SHP77 treated with DMSO at 0.1 percent for 48 hours (cell line): Measurements from ENCODE around the gene LAS1L.
"Not testable (repeated sequence)": the region's sequence is repeated elsewhere in the genome, so short reads cannot be mapped to it uniquely, and the experiment has no call there.

Experiments
- DNase-seq: peaks from one replicate; lab custom pipeline; 2025; lab: John Stamatoyannopoulos, UW

The LAS1L gene

GRCh38 chrX:65517923-65518322, 16.7 kb downstream of the LAS1L start:
- no peak for DNase-seq

DNA sequence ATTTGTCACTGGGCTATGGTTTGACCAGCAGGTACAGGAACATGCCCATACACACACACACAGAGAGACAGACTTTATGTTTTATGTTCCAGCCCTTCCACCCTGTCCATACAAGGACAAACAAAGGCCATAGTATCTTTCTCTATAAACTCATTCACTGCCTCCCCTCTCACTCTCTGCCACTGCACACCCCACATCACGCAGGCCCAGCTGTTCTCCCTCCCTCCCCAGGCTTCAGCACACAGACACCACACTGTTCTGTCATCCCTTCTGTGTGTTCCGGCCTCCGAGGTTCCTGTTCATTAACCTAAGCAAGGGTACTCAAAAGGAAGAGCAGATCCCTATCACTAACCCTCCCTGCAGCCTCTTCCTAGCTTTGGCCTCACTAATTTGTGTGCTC, 17.8 kb downstream of the LAS1L start:
- DNase-seq, result no peak

DNA sequence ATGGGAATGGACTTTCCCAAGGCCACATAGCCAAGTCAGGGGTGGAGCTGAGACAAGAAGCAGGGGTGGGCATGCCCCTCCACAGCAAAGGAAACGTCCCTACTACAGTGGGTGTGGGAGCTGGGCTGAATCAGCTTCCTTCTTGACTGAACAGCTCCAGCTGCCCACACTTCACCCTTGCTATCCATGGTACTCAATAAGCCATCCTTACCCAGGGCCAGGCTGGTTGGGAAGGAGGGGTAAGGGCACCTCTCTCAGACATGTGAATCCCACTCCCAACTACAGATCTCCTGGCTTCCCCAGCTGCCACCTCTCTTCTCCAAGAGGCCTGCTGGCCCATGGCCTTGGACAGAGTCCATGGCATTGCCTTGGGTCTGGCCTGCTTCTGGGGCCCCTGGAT, 21.0 kb downstream of the LAS1L start:
- DNase-seq, result no peak

DNA sequence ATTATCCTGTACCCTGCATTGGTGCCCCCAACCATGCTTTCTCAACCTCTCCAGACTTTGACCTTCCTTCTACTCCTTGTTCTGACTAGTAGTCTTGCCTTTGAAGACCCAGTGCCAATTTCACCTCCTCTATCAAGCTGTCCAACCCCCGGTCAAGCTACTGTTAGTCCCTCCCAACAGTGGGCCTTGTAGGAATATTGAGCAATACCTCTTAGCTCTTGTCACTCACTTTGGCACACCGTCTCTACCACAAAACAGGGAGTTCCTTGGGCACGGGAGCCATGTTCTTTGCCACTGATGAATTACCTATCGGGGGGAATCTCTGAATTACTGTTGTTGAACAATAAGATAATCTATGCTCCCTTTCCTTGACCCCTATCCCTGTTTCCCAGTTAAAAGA, 25.2 kb downstream of the LAS1L start:
- no peak for DNase-seq

- no peak for DNase-seq
Observed at GRCh38 chrX:65508851-65509250, 25.7 kb downstream of the LAS1L start.

DNA sequence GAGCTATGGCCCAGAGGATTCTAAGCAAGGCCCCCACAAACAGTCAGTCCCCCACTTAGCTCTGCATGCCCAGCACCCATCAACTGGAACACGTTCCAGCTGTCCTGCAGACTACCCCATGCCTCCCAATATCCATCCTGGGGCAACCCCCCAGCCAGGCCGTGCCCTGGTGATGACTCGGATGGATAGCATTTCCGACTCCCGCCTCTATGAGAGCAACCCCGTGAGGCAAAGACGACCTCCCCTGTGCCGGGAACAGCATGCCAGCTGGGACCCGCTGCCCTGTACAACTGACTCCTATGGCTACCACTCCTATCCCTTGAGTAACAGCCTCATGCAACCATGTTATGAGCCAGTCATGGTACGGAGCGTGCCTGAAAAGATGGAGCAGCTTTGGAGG, 32.0 kb downstream of the LAS1L start:
- DNase-seq, result no peak

DNA sequence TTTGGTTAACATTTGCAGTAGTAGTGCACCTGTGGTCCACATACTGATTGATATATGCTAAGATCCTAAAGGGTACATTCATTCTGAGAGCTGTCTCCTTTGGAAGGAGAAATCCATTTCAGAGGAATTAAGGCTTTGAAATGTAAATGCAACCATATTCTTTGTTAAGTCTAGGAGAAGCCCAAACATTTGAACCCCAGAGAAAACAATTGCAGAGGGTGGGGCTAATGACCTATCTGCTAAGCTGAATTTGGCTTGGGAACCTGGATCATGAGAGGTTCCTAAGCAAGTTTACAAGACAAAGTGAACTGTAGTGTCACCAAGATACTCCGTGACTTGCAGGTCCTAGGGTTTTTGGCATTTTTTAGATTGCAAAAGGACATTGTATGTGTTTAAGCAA, 41.2 kb downstream of the LAS1L start:
- no peak for DNase-seq

DNA sequence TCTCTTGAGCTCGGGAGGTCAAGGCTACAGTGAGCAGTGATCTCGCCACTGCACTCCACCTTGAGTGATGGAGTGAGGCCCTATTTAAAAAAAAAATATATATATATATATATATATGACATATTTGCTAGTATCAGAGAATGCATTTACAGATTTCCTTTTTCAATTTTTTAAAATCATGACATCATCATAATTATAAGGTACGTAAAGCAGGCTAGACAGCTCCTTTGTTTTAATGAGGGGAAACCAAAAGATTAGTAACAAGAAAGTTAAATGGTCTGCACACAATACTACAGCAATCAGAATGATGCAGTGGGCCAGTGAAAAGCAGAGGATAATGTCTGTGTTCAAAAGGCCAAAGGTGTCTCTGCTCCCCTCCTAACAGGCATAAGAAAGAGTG, 43.0 kb downstream of the LAS1L start:
- DNase-seq, result no peak

GRCh38 chrX:65488495-65488894, 46.1 kb downstream of the LAS1L start:
- no peak for DNase-seq

GRCh38 chrX:65480960-65481359, 53.6 kb downstream of the LAS1L start:
- DNase-seq, result no peak

DNA sequence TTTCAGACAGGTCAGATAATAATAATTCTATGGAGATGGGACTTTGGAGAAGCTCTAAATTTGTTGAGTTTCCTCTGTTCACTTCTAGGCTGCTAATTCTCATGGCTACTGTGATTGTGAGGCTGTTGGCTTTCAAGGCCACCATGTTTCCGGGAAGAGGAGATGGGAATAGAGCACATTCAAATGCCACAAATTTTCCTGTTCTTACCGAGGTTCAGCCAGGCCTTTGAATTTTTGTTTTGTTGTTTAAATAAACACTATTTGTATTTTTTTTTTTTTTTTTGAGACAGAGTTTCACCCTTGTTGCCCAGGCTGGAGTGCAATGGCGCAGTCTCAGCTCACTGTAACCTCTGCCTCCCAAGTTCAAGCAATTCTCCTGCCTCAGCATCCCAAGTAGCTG, 55.5 kb downstream of the LAS1L start:
- not testable (repeated sequence) for DNase-seq

DNA sequence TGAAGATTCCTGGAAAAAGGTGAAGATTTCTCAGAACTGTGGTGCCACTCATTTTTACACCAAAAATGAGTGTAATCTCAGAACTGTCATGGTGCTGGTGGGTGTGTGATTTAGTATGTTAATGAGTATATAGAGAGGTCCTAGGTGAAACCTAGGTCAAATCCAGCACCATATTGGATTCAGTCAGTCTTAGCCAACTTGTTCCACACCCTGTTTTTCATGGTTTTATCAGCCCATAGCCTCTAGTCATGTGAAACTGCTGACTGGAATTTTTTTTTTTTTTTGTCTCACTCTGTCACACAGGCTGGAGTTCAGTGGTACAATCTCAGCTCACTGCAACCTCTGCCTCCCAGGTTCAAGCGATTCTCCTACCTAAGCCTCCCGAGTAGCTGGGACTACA, 58.0 kb downstream of the LAS1L start:
- no peak for DNase-seq

DNA sequence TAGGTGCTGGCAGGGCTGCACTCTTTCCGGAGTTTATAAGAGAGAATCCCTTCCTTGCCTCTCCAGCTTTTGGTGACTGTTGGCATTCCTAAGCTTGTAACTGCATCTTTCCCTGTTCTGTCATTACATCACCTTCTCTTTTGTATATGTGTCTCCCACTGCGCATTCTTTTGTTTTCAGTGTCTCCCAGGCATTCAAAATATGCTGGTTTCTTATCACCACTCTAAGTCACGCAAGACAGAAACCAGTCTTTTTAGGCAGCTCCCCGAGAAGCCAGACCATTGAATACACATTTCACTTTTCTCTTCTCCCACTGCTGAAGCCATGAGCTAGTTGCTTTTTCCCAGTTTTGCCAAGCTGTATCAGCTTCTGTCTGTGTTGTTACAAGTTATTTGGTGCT, 71.0 kb downstream of the LAS1L start:
- no peak for DNase-seq
